ENCODE measurements around the gene SLC6A16.
"Not testable (repeated sequence)": the region's sequence is repeated elsewhere in the genome, so short reads cannot be mapped to it uniquely, and the experiment has no call there.

SLC6A16 gene

DNA sequence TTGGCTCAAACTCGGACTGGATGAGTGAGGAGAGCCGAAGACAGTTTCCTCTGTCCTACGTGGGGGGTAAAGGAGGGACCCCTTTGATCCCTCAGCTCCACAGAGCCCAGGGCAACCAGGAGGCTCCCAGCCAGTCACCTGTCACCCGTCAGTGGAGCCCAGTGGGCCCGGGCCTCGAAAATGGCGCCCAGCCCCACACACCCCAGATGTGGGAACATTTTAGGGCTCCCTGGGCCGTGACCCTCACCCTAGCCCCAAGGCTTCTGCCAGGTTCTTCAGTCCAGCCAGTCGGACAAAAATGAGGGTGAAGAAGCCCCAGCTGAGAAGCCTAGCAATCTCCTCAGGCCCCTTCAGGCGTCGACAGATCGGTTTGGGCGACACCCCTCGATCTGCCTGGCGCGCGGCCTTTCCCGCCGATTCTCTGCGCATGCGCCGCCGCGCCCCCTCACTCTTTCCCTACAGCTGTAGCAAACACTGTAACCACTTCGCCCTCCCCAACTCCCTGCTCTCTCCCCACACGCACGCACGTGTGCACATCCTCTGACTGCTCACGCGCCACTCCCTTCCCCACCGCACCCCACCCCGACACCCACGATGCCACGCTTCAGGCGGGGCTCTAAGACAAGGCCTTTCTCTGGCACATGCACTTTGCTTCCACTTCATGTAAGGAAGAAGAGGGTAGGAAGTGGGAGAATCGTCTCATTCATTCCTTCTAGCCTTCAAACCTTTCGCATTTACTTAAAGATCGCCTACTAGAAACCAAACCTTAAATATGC, at the start of gene SLC6A16:
TSS of gene SLC6A16 (minus strand) at position 391 of the 776 bp plus-strand sequence. CDS start 13,844 bp downstream, outside the sequence.
- DNase-seq: no peak

DNA sequence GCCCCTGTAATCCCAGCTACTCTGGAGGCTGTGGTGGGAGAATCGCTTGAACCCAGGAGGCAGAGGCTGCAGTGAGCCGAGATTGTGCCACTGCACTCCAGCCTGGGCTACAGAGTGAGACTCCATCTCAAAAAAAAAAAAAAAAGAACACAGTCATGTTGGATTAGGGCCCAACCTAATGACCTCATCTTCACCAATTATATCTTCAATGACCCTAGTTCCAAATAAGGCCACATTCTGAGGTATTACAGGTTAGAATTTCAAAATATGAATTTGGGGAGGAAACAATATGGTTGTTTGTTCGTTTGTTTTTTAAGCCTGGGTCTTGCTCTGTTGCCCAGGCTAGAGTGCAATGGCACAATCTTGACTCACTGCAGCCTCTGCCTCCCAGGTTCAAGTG, 48.2 kb upstream of the SLC6A16 start:
- DNase-seq: not testable (repeated sequence)

DNA sequence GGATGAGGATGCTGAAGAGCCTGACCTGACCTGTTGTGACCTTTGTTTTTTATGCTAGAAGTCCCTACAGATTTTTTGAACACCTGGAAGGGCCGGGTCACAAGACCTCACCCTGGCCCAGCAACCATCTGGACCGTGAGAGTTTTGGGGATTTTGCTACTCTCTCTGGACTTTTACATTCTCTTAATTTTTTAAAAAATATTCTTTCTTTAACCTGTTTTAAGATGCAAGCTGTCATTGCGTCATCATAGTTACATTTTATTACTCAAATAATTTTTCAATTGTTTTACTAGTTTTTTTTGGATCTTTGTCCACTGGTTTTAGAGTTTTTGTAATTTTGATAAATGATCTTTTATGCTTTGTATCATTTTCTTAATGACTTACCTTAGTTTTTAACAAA, 46.2 kb upstream of the SLC6A16 start:
- DNase-seq: no peak

GRCh38 chr19:49368711-49369358, 43.8 kb upstream of the SLC6A16 start:
- no peak for DNase-seq

GRCh38 chr19:49366110-49366509, 41.1 kb upstream of the SLC6A16 start:
- DNase-seq: no peak

DNA sequence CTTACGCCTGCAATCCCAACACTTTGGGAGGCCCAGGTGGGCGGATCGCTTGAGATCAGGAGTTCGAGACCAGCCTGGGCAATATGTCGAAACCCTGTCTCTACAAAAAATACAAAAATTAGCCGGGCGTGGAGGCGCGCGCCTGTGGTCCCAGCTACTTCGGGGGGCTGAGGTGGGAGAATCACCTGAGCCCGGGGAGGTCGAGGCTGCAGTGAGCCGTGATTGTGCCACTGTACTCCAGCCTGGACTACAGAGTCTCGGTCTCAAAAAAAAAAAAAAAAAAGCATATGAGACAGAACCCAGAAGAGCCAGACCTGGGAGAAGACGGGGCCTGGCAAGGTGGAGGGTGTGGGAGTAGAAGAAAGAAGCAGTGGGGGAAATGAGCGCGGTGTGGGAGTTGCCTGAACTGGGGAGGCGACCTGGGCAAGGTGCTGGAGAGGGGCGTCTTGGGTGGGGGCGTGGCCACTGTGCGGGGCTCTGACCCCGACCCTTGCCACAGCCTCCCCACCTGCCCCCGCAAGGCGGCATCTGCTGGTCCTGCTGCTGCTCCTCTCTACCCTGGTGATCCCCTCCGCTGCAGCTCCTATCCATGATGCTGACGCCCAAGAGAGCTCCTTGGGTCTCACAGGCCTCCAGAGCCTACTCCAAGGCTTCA, 39.2 kb upstream of the SLC6A16 start:
- DNase-seq: no peak

DNA sequence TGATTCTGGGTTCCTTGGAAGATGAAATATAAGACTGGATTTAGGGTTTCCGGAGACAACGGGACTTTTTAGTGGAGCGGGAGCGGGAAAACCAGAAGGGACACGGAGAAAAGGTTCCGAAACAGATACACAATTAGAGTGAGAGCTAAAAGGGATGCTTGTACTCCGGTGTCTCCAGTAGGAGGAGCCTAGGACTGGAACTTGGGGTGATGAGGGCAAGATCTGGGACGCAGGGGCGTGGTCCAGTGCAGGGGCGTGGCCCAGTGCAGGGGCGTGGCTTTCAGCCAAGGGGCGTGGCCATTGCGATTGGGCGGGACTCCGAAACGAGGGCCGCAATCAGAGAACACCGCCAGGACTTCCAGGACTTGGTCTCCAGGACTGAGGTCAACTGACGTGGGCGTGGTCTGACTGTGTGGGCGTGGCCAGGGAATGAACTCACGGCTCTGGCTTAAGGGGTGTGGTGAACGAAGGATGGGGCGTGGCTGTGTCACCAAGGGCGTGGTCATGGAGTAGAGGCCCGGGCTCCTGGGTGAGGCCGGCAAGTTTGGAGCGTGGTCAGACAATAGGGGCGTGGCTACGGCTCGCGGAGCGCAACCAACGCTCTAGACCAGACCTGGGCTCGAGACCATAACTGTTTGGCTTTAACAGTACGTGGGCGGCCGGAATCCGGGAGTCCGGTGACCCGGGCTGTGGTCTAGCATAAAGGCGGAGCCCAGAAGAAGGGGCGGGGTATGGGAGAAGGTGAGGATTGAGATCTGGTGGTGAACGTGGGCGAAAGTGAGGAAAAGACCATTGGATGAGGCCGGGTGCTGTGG, 38.5 kb upstream of the SLC6A16 start, which contains the start of gene DKKL1:
TSS of gene DKKL1 (plus strand) at position 610 of the 815 bp plus-strand sequence. CDS start at position 732, 122 bp downstream.
- DNase-seq: no peak

GRCh38 chr19:49362929-49363267, 37.9 kb upstream of the SLC6A16 start:
- no peak for DNase-seq

DNA sequence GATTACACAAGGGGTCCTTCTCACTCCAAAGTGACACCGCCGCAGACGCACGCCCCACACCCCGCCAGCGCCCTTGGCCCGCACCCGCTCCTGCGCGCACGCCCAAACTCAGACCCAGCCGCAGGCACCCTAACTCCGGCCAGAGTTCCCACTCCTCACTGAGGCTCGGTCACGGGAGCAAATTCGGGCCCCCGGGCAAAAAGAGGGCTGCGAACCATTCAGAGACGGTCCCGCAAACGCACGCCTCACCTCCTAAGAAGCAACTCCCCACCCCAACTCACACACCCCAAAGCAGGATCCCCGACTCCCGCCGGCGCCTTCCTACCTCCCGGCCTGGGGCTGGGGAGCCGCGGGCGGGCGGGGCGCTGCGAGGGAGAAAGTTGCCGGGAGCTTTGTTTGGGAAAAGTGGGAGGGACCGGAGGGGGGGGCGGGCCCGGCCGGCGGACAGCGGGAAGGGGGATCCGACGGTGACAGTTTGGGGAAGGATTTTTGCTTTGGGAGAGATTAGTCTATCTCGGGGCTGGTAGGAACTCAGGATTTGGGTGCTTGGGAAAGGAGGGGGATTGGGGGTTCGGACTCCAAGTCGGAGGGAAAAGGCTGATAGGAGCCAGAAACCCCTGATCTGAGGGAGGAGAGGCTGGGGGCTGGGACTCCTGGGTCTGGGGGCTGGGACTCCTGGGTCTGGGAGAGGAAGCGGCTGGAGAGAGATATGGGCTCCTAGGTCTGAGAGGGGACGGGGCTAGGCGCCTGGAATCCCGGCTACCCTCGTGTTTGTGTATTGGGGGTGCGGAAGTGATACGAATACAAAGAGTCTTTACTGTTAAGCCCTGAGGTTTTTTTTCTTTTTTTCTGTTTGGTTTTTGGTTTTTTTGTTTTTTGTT, 37.3 kb upstream of the SLC6A16 start, which contains the start of gene TEAD2:
TSS of gene TEAD2 (minus strand) at position 369 of the 881 bp plus-strand sequence. CDS start 2,341 bp downstream, outside the sequence.
- DNase-seq: no peak

- DNase-seq: no peak
Observed at GRCh38 chr19:49361438-49362047, 36.6 kb upstream of the SLC6A16 start.

DNA sequence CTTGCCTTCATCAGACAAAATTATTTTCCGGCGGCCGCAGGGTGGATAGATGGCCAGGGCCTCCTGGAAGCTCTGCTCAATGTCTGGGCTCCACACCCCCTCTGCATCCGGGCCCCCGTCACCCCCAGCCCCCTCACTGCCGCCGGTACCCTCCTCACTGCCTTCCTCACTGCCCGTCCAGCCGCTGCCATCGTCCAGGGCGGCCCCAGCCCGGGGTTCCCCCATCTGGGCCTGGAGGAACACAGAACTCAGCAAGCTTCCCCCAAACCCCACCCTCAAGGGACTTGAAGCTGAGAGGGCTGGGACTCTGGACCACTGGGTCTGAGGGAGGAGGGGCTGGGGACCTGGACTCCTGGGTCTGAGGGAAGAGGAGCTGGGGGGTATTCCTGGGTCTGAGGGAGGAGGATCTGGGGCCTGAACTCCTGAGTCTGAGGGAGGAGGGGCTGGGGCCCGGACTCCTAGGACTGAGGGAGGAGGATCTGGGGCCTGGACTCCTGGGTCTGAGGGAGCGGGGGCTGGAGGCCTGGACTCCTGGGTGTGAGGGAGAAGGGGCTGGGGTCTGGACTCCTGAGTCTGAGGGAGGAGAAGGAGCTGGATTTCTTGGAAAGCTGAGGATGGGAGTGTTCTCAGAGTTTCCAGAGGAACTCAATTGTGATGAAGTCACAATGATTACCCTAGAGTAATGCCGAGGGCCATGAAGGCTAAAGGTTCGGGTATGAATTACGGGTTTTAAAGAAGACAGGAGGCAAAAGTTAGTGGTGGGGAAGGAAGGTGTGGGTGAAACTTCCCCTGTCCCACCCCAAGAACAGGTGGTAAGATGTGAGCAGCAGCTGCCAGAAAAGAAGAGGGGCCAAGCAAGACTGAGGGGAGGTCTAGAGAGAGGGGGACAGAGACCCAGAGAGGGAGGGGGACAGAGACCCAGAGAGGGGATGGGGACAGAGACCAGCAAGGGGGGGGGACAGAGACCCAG, 35.1 kb upstream of the SLC6A16 start:
- no peak for DNase-seq

GRCh38 chr19:49357186-49357585, 32.2 kb upstream of the SLC6A16 start:
- DNase-seq: no peak

- DNase-seq: no peak
Observed at GRCh38 chr19:49356382-49356781, 31.4 kb upstream of the SLC6A16 start.

DNA sequence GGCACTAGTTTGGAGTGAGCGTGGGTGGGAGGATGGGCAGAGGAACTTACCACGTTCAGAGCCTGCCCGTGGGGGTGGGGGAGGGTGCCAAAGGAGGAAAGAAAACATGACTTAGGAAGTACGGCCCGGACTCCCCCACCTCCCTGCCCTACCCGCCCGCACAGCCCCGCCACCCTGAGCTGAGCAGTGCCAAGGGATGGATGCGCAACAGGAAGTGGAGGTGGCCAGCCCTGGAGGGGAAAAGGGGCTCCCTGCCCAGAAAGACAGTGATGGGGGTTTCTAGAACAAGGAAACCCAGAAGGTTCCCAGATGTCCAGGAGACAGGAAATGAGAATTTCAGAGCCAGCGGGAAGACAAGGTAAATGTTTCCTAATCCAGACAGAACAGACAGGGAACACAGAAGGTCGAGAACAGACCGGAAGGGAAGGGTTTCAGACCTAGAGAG, 30.9 kb upstream of the SLC6A16 start:
- DNase-seq: no peak

DNA sequence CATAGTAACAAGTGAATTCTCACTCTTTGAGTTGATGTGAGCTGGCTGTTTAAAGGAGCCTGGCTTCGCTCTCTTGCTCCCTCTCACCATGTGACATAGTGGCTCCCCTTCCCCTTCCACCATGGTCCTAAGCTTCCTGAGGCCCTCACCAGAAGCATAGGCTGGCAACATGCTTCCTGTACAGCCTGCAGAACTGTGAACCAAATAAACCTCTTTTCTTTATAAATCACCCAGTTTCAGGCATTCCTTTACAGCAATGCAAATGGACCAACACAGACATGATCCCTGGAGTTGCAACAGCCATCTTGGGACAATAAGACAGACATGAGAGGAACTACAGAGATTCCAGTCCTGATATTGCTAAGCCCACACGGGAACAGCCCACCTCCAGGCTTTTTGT, 24.6 kb upstream of the SLC6A16 start:
- no peak for DNase-seq

GRCh38 chr19:49348305-49349189, 23.6 kb upstream of the SLC6A16 start:
- no peak for DNase-seq

- no peak for DNase-seq
Observed at GRCh38 chr19:49347835-49348234, 22.8 kb upstream of the SLC6A16 start.

DNA sequence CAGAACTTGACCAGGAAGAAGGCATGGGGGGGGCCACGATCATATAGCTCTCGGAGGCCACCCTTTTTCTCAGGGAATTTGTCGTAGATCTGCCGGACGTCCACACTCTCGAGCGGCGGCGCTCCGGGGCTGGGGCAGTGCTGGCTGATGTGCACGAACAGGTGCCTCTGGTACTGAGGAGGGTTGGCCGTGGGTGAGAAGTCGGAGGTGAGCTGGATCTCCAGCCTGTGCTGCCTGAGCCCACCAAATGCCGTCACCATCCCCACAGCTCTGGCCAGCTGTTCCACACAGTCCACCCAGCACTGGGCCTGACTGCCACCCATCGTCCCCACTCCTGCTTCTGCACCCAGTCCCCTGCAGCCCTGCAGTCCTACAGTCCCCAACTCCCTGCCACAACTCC, 22.2 kb upstream of the SLC6A16 start:
- no peak for DNase-seq
